ENCODE data around the gene MEX3C.
A peak's percentile ranks its signal among the peaks of the same experiment; 100 is the strongest.

Gene MEX3C

GRCh38 chr18:51153659-51154371, 43.7 kb downstream of the MEX3C start:
- Histone ChIP-seq H3K4me1 (ENCODE audit: insufficient read depth, low read length) (peaks cover 9% of the 10 kb centered on the region; the same call in 1 of the 2 replicates), H3K36me3 (ENCODE audit: insufficient read depth, low read length) (no peaks in the 10 kb centered on the region), H3K9ac (ENCODE audit: low read depth, low read length) (no peak overlapping the region), H3K9me3 (ENCODE audit: control insufficient read depth, insufficient read depth, low read length) (no peaks in the 10 kb centered on the region; the same call in 1 of the 2 replicates)

- Histone ChIP-seq H3K9ac (ENCODE audit: low read depth, low read length) (no peak overlapping the region), H3K4me1 (ENCODE audit: insufficient read depth, low read length) (peaks cover 9% of the 10 kb centered on the region; the same call in 1 of the 2 replicates), H3K9me3 (ENCODE audit: control insufficient read depth, insufficient read depth, low read length) (no peaks in the 10 kb centered on the region; the same call in 1 of the 2 replicates), H3K36me3 (ENCODE audit: insufficient read depth, low read length) (no peaks in the 10 kb centered on the region)
Measured at GRCh38 chr18:51151568-51152511, 45.6 kb downstream of the MEX3C start.

- Histone ChIP-seq H3K36me3 (ENCODE audit: insufficient read depth, low read length) (no peaks in the 10 kb centered on the region), H3K4me1 (ENCODE audit: insufficient read depth, low read length) (peaks cover 9% of the 10 kb centered on the region; the same call in 1 of the 2 replicates), H3K9ac (ENCODE audit: low read depth, low read length) (no peak overlapping the region), H3K9me3 (ENCODE audit: control insufficient read depth, insufficient read depth, low read length) (no peaks in the 10 kb centered on the region; the same call in 1 of the 2 replicates)
Measured at GRCh38 chr18:51151185-51151567, 46.3 kb downstream of the MEX3C start.

- H3K9me3 ChIP-seq (ENCODE audit: control insufficient read depth, insufficient read depth, low read length) = no peaks in the 10 kb centered on the region; the same call in 1 of the 2 replicates
- peaks cover 9% of the 10 kb centered on the region; the same call in 1 of the 2 replicates for H3K4me1 ChIP-seq (ENCODE audit: insufficient read depth, low read length)
- no peak overlapping the region for H3K9ac ChIP-seq (ENCODE audit: low read depth, low read length)
- no peaks in the 10 kb centered on the region for H3K36me3 ChIP-seq (ENCODE audit: insufficient read depth, low read length)
Measured at GRCh38 chr18:51150113-51150700, 47.3 kb downstream of the MEX3C start.

GRCh38 chr18:51149670-51150069, 47.8 kb downstream of the MEX3C start:
- H3K9ac ChIP-seq (ENCODE audit: low read depth, low read length) = no peak overlapping the region
- no peaks in the 10 kb centered on the region for H3K36me3 ChIP-seq (ENCODE audit: insufficient read depth, low read length)
- no peaks in the 10 kb centered on the region; the same call in 1 of the 2 replicates for H3K9me3 ChIP-seq (ENCODE audit: control insufficient read depth, insufficient read depth, low read length)
- peaks cover 9% of the 10 kb centered on the region; the same call in 1 of the 2 replicates for H3K4me1 ChIP-seq (ENCODE audit: insufficient read depth, low read length)

GRCh38 chr18:51146909-51147308, 50.6 kb downstream of the MEX3C start:
- Histone ChIP-seq H3K36me3 (ENCODE audit: insufficient read depth, low read length) (no peaks in the 10 kb centered on the region), H3K9me3 (ENCODE audit: control insufficient read depth, insufficient read depth, low read length) (no peaks in the 10 kb centered on the region; the same call in 1 of the 2 replicates), H3K4me1 (ENCODE audit: insufficient read depth, low read length) (peaks cover 9% of the 10 kb centered on the region; the same call in 1 of the 2 replicates), H3K9ac (ENCODE audit: low read depth, low read length) (no peak overlapping the region)

- Histone ChIP-seq H3K36me3 (ENCODE audit: insufficient read depth, low read length) (no peaks in the 10 kb centered on the region), H3K4me1 (ENCODE audit: insufficient read depth, low read length) (peaks cover 19% of the 10 kb centered on the region), H3K9me3 (ENCODE audit: control insufficient read depth, insufficient read depth, low read length) (no peaks in the 10 kb centered on the region), H3K9ac (ENCODE audit: low read depth, low read length) (no peak overlapping the region)
Measured at GRCh38 chr18:51138936-51139335, 58.5 kb downstream of the MEX3C start.

- H3K36me3 ChIP-seq (ENCODE audit: insufficient read depth, low read length) = no peaks in the 10 kb centered on the region
- no peaks in the 10 kb centered on the region for H3K9me3 ChIP-seq (ENCODE audit: control insufficient read depth, insufficient read depth, low read length)
- peak overlapping the region; percentile 5; the same call in 1 of the 2 replicates for H3K9ac ChIP-seq (ENCODE audit: low read depth, low read length)
- H3K4me1 ChIP-seq (ENCODE audit: insufficient read depth, low read length) = peaks cover 19% of the 10 kb centered on the region
Measured at GRCh38 chr18:51137891-51138290, 59.6 kb downstream of the MEX3C start.

- H3K36me3 ChIP-seq (ENCODE audit: insufficient read depth, low read length) = no peaks in the 10 kb centered on the region
- no peaks in the 10 kb centered on the region for H3K9me3 ChIP-seq (ENCODE audit: control insufficient read depth, insufficient read depth, low read length)
- peaks cover 19% of the 10 kb centered on the region for H3K4me1 ChIP-seq (ENCODE audit: insufficient read depth, low read length)
- peak overlapping the region; percentile 5; the same call in 1 of the 2 replicates for H3K9ac ChIP-seq (ENCODE audit: low read depth, low read length)
Measured at GRCh38 chr18:51137026-51137729, 60.3 kb downstream of the MEX3C start.

GRCh38 chr18:51135795-51136194, 61.7 kb downstream of the MEX3C start:
- no peaks in the 10 kb centered on the region for H3K36me3 ChIP-seq (ENCODE audit: insufficient read depth, low read length)
- H3K9ac ChIP-seq (ENCODE audit: low read depth, low read length) = no peak overlapping the region
- peaks cover 19% of the 10 kb centered on the region for H3K4me1 ChIP-seq (ENCODE audit: insufficient read depth, low read length)
- H3K9me3 ChIP-seq (ENCODE audit: control insufficient read depth, insufficient read depth, low read length) = no peaks in the 10 kb centered on the region

- no peak overlapping the region for H3K9ac ChIP-seq (ENCODE audit: low read depth, low read length)
- H3K36me3 ChIP-seq (ENCODE audit: insufficient read depth, low read length) = no peaks in the 10 kb centered on the region
- peaks cover 19% of the 10 kb centered on the region for H3K4me1 ChIP-seq (ENCODE audit: insufficient read depth, low read length)
- no peaks in the 10 kb centered on the region for H3K9me3 ChIP-seq (ENCODE audit: control insufficient read depth, insufficient read depth, low read length)
Measured at GRCh38 chr18:51135364-51135763, 62.1 kb downstream of the MEX3C start.

- no peak overlapping the region for H3K9ac ChIP-seq (ENCODE audit: low read depth, low read length)
- H3K9me3 ChIP-seq (ENCODE audit: control insufficient read depth, insufficient read depth, low read length) = no peaks in the 10 kb centered on the region
- peaks cover 19% of the 10 kb centered on the region for H3K4me1 ChIP-seq (ENCODE audit: insufficient read depth, low read length)
- H3K36me3 ChIP-seq (ENCODE audit: insufficient read depth, low read length) = no peaks in the 10 kb centered on the region
Measured at GRCh38 chr18:51134721-51135120, 62.8 kb downstream of the MEX3C start.

GRCh38 chr18:51133580-51134160, 63.8 kb downstream of the MEX3C start:
- H3K36me3 ChIP-seq (ENCODE audit: insufficient read depth, low read length) = no peaks in the 10 kb centered on the region
- H3K4me1 ChIP-seq (ENCODE audit: insufficient read depth, low read length) = peaks cover 16% of the 10 kb centered on the region
- H3K9me3 ChIP-seq (ENCODE audit: control insufficient read depth, insufficient read depth, low read length) = no peaks in the 10 kb centered on the region

More at GRCh38 chr18:51133580-51134160, 63.8 kb downstream of the MEX3C start:
- no peak overlapping the region for H3K9ac ChIP-seq (ENCODE audit: low read depth, low read length)

All from ES-I3 (cell line).